IMR-90 (cell line): ENCODE measurements around the gene SDHAF3. TPM values are rescaled to one million over a fixed set of nuclear protein-coding genes. Genes with fewer than 3 reads are reported as not detected.

Experiments used
- ATAC-seq: fragments of 200-7000 bp; cut with Tn5 transposase; 2 replicates; pipeline ENCODE4 v1.9.1; 2020; ENCODE audit warnings: low read depth, mild to moderate bottlenecking, moderate library complexity
- BruUV-seq: library from RNA; stranded (reverse); fragments of 400-500 nt; replicated peaks from 2 replicates; lab custom pipeline; 2021; lab: Mats Ljungman, UMichigan
- CTCF ChIA-PET: fragments of 300-600 bp; formaldehyde crosslinking; extraction: SDS; loops from one replicate; lab custom pipeline; 2021; ENCODE audit warnings: antibody characterized with exemption; lab: Yijun Ruan, JAX
- POLR2A ChIA-PET: fragments of 300-600 bp; sonication (Branson Sonifier 250); formaldehyde crosslinking; loops from one replicate; lab custom pipeline; 2022; ENCODE audit warnings: antibody characterized with exemption; ENCODE audit not compliant: unreplicated experiment; lab: Charles Lee
- DNase-seq: peaks from one replicate; pipeline ENCODE4 v3.0.0; 2013
- H2AFZ ChIP-seq: replicated peaks from 2 replicates; pipeline ENCODE3; 2013; ENCODE audit warnings: low read length, mild to moderate bottlenecking; ENCODE audit not compliant: poor library complexity
- H2AK5ac ChIP-seq: 2 replicates; pipeline ENCODE4 v1.6.1; 2013; ENCODE audit warnings: low read depth, low read length, inconsistent platforms
- H2AK9ac ChIP-seq: replicated peaks from 2 replicates; pipeline ENCODE3; 2013; ENCODE audit warnings: mild to moderate bottlenecking, low read depth, low read length, moderate library complexity; ENCODE audit not compliant: poor library complexity
- H2BK120ac ChIP-seq: 2 replicates; pipeline ENCODE4 v1.6.1; 2013; ENCODE audit warnings: low read depth, low read length, inconsistent platforms
- H2BK15ac ChIP-seq: 3 replicates; pipeline ENCODE4 v1.6.1; 2013; ENCODE audit warnings: low read depth, low read length, inconsistent platforms
- H2BK20ac ChIP-seq: 2 replicates; pipeline ENCODE4 v1.6.1; 2013; ENCODE audit warnings: low read depth, mild to moderate bottlenecking, inconsistent platforms, low read length, moderate library complexity
- H2BK5ac ChIP-seq: 2 replicates; pipeline ENCODE4 v1.6.1; 2013; ENCODE audit warnings: mild to moderate bottlenecking, low read depth, low read length, inconsistent platforms; ENCODE audit not compliant: poor library complexity, severe bottlenecking
- H3K14ac ChIP-seq: replicated peaks from 2 replicates; pipeline ENCODE4 v1.6.1; 2013; ENCODE audit warnings: low read depth, low read length, inconsistent platforms
- H3K18ac ChIP-seq: 2 replicates; pipeline ENCODE4 v1.6.1; 2013; ENCODE audit warnings: low read depth, low read length, control low read depth
- H3K23ac ChIP-seq: 2 replicates; pipeline ENCODE4 v1.6.1; 2013; ENCODE audit warnings: low read depth, low read length, inconsistent platforms
- H3K27ac ChIP-seq: 2 replicates; pipeline ENCODE4 v1.5.1; 2013; ENCODE audit warnings: mild to moderate bottlenecking, control low read depth, low read length; ENCODE audit not compliant: insufficient read depth
- H3K27me3 ChIP-seq: 2 replicates; pipeline ENCODE4 v1.6.1; 2013; ENCODE audit warnings: low read length; ENCODE audit not compliant: control insufficient read depth, insufficient read depth
- H3K36me3 ChIP-seq: 2 replicates; pipeline ENCODE4 v1.6.1; 2013; ENCODE audit warnings: low read length, mixed read lengths; ENCODE audit not compliant: control insufficient read depth, insufficient read depth
- H3K4ac ChIP-seq: 2 replicates; pipeline ENCODE4 v1.6.1; 2013; ENCODE audit warnings: low read depth, low read length, inconsistent platforms
- H3K4me1 ChIP-seq: 2 replicates; pipeline ENCODE4 v1.6.1; 2013; ENCODE audit warnings: low read length, mixed read lengths; ENCODE audit not compliant: control insufficient read depth, insufficient read depth
- H3K4me2 ChIP-seq: 2 replicates; pipeline ENCODE4 v1.6.1; 2013; ENCODE audit warnings: low read depth, mild to moderate bottlenecking, control low read depth, low read length, moderate library complexity
- H3K4me3 ChIP-seq: 2 replicates; pipeline ENCODE4 v1.5.1; 2013; ENCODE audit warnings: low read depth, mild to moderate bottlenecking, control low read depth, low read length, moderate library complexity; ENCODE audit not compliant: insufficient read depth
- H3K56ac ChIP-seq: 2 replicates; pipeline ENCODE4 v1.6.1; 2013; ENCODE audit warnings: low read length, inconsistent platforms; ENCODE audit not compliant: insufficient read depth; ENCODE audit errors: extremely low read depth
- H3K79me1 ChIP-seq, 2 experiments: 2 replicates each; pipeline ENCODE4 v1.6.1; 2013; ENCODE audit warnings: low read length in 2 of 2, inconsistent platforms in 1 of 2, low read depth in 1 of 2
- H3K9ac ChIP-seq: 2 replicates; pipeline ENCODE4 v1.6.1; 2013; ENCODE audit warnings: low read depth, low read length, control low read depth
- H3K9me1 ChIP-seq: 2 replicates; pipeline ENCODE4 v1.6.1; 2013; ENCODE audit warnings: low read length, inconsistent platforms; ENCODE audit not compliant: insufficient read depth
- H3K9me3 ChIP-seq: 2 replicates; pipeline ENCODE4 v1.6.1; 2013; ENCODE audit warnings: low read length; ENCODE audit not compliant: control insufficient read depth, insufficient read depth
- H4K20me1 ChIP-seq: 2 replicates; pipeline ENCODE4 v1.6.1; 2013; ENCODE audit warnings: low read length, inconsistent platforms; ENCODE audit not compliant: insufficient read depth
- H4K5ac ChIP-seq: 2 replicates; pipeline ENCODE4 v1.6.1; 2013; ENCODE audit warnings: mild to moderate bottlenecking, low read depth, low read length, control low read depth
- H4K8ac ChIP-seq, 2 experiments: 2 replicates each; pipeline ENCODE4 v1.6.1; 2013; ENCODE audit warnings: low read depth in 2 of 2, low read length in 2 of 2, control low read depth in 1 of 2, inconsistent platforms in 1 of 2
- H4K91ac ChIP-seq: 2 replicates; pipeline ENCODE4 v1.6.1; 2013; ENCODE audit warnings: low read depth, low read length, inconsistent platforms; ENCODE audit not compliant: insufficient read depth
- BHLHE40 ChIP-seq: fragments of 150-350 bp; IDR thresholded peaks from 2 replicates; pipeline ENCODE4 v1.6.1; 2016; ENCODE audit warnings: mild to moderate bottlenecking, low read depth, low read length
- CEBPB ChIP-seq: IDR thresholded peaks from 2 replicates; pipeline ENCODE4 v1.6.1; 2012; ENCODE audit warnings: low read depth, low read length, improper control_type of control experiment
- CHD1 ChIP-seq: IDR thresholded peaks from 2 replicates; pipeline ENCODE4 v1.6.1; 2012; ENCODE audit warnings: low read depth, low read length, improper control_type of control experiment
- FOS ChIP-seq: fragments of 150-350 bp; IDR thresholded peaks from 2 replicates; pipeline ENCODE4 v1.6.1; 2016; ENCODE audit warnings: low read depth, low read length
- MAFK ChIP-seq: IDR thresholded peaks from 2 replicates; pipeline ENCODE4 v1.6.1; 2012; ENCODE audit warnings: low read depth, low read length, improper control_type of control experiment
- MAZ ChIP-seq: IDR thresholded peaks from 2 replicates; pipeline ENCODE4 v1.6.1; 2012; ENCODE audit warnings: low read depth, mild to moderate bottlenecking, low read length, improper control_type of control experiment, moderate library complexity, borderline replicate concordance
- MXI1 ChIP-seq: IDR thresholded peaks from 2 replicates; pipeline ENCODE4 v1.6.1; 2012; ENCODE audit warnings: low read depth, mild to moderate bottlenecking, low read length, moderate library complexity, borderline replicate concordance
- NFE2L2 ChIP-seq: fragments of 150-350 bp; IDR thresholded peaks from 2 replicates; pipeline ENCODE4 v1.6.1; 2016; ENCODE audit warnings: low read depth, mild to moderate bottlenecking, low read length
- POLR2A ChIP-seq: IDR thresholded peaks from 2 replicates; pipeline ENCODE4 v1.6.1; 2012; ENCODE audit warnings: mild to moderate bottlenecking, low read depth, low read length
- RAD21 ChIP-seq: IDR thresholded peaks from 2 replicates; pipeline ENCODE4 v1.6.1; 2012; ENCODE audit warnings: low read length, improper control_type of control experiment
- RCOR1 ChIP-seq: IDR thresholded peaks from 2 replicates; pipeline ENCODE4 v1.6.1; 2012; ENCODE audit warnings: mild to moderate bottlenecking, low read length, improper control_type of control experiment; ENCODE audit not compliant: insufficient replicate concordance
- RFX5 ChIP-seq: IDR thresholded peaks from 2 replicates; pipeline ENCODE4 v1.8.0; 2012; ENCODE audit warnings: low read depth, mild to moderate bottlenecking, low read length, moderate library complexity
- SMC3 ChIP-seq: fragments of 150-350 bp; IDR thresholded peaks from 2 replicates; pipeline ENCODE4 v1.6.1; 2016; ENCODE audit warnings: low read depth, mild to moderate bottlenecking, antibody characterized with exemption, low read length, moderate library complexity
- USF2 ChIP-seq: fragments of 150-350 bp; IDR thresholded peaks from 2 replicates; pipeline ENCODE4 v1.6.1; 2017; ENCODE audit warnings: mild to moderate bottlenecking, antibody characterized with exemption, low read length, low read depth
- WGBS, 2 experiments: methylation state at CpG; one replicate each; pipeline versions ENCODE4 v1.1.5 to v1.1.7; 2013; ENCODE audit warnings: missing lambda C conversion rate in 2 of 2; ENCODE audit not compliant: insufficient read length in 1 of 2; ENCODE audit errors: extremely low coverage in 2 of 2; 5-methylcytosine and 5-hydroxymethylcytosine counted together
- dilution Hi-C: fragments of 300-500 bp; cut with HindIII; formaldehyde crosslinking; loops from one replicate; pipeline ENCODE4 v1.14.3; 2018; ENCODE audit warnings: low sequenced_read_pairs; ENCODE audit not compliant: unreplicated experiment
- in situ Hi-C: fragments of 300-500 bp; cut with MboI; formaldehyde crosslinking; loops from 3 replicates; pipeline ENCODE4 v1.14.3; 2019; ENCODE audit warnings: low sequenced_read_pairs, inconsistent platforms, mixed read lengths
- intact Hi-C: fragments of 100-400 bp; cut with micrococcal nuclease; formaldehyde crosslinking; loops from 2 replicates; pipeline ENCODE4 v1.10.0; 2022
- polyA plus RNA-seq, 3 experiments: library from polyadenylated mRNA; depleted of rRNA; stranded (reverse); fragments of >200 nt; gene quantifications; 2 replicates each; pipeline ENCODE4 v1.2.3, GENCODE V29; 2012; ENCODE audit warnings: low replicate concordance in 1 of 3
- total RNA-seq: library from RNA; depleted of rRNA; stranded (reverse); fragments of >200 nt; gene quantifications from 2 replicates; pipeline ENCODE4 v1.2.3, GENCODE V29; 2012
- TF ChIP-seq, protein P1 (sequence below): fragments of 150-350 bp; IDR thresholded peaks from 2 replicates; pipeline ENCODE4 v1.6.1; 2016; ENCODE audit warnings: low read depth, mild to moderate bottlenecking, low read length, moderate library complexity, borderline replicate concordance
- TF ChIP-seq, protein P2 (sequence below): conservative IDR thresholded peaks from 2 replicates; pipeline ENCODE4 v1.5.1; 2012; ENCODE audit warnings: mild to moderate bottlenecking, low read depth, low read length, improper control_type of control experiment

Gene SDHAF3
- total and polyA plus RNA-seq, 2 of the 4 experiments (the other 2 are of a cell fraction) = 5.7 to 6.1 TPM

DNA sequence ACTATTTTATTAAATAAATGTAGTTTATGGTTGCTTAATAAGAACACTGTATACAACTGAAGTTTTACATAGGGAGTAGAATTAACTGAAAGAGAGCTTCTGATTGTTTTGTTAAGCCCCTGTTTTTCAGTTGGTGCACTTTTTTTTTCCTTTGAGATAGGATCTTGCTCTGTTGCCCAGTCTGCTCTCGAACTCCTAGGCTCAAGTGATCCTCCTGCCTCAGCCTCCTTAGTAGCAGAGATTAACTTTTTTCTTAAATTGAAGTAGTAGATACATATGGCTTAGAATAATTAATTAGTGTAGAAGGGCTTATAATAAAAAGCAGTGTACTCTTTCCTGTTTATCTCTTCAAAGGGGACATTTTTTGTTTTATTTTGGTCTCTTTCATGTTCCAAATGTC lies 11.2 kb downstream of the SDHAF3 start:
- in situ Hi-C loops = no loop called here
- TF ChIP-seq RCOR1 (no peak), BHLHE40 (no peak), RAD21 (no peak), SMC3 (no peak), USF2 (no peak), CHD1 (no peak), RFX5 (no peak), MAZ (no peak), FOS (no peak), MXI1 (no peak), NFE2L2 (no peak), CEBPB (no peak), MAFK (no peak), POLR2A (no peak)
- TF ChIP-seq, protein P1, sequence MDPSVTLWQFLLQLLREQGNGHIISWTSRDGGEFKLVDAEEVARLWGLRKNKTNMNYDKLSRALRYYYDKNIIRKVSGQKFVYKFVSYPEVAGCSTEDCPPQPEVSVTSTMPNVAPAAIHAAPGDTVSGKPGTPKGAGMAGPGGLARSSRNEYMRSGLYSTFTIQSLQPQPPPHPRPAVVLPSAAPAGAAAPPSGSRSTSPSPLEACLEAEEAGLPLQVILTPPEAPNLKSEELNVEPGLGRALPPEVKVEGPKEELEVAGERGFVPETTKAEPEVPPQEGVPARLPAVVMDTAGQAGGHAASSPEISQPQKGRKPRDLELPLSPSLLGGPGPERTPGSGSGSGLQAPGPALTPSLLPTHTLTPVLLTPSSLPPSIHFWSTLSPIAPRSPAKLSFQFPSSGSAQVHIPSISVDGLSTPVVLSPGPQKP = no peak
- TF ChIP-seq, protein P2, sequence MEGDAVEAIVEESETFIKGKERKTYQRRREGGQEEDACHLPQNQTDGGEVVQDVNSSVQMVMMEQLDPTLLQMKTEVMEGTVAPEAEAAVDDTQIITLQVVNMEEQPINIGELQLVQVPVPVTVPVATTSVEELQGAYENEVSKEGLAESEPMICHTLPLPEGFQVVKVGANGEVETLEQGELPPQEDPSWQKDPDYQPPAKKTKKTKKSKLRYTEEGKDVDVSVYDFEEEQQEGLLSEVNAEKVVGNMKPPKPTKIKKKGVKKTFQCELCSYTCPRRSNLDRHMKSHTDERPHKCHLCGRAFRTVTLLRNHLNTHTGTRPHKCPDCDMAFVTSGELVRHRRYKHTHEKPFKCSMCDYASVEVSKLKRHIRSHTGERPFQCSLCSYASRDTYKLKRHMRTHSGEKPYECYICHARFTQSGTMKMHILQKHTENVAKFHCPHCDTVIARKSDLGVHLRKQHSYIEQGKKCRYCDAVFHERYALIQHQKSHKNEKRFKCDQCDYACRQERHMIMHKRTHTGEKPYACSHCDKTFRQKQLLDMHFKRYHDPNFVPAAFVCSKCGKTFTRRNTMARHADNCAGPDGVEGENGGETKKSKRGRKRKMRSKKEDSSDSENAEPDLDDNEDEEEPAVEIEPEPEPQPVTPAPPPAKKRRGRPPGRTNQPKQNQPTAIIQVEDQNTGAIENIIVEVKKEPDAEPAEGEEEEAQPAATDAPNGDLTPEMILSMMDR = no peak
- no CpG with 5 or more reads among the region's 1 CpG for WGBS, 2 experiments
- H2AK9ac ChIP-seq = no peak overlapping the region
- H4K91ac ChIP-seq = no peak overlapping the region
- no peaks in the 10 kb centered on the region for H4K20me1 ChIP-seq
- H3K9me3 ChIP-seq = no peaks in the 10 kb centered on the region
- ChIA-PET POLR2A (no interaction called here), CTCF (no interaction called here)
- no peak overlapping the region for H3K4ac ChIP-seq
- H2AFZ ChIP-seq = no peak overlapping the region
- no peak overlapping the region for H4K8ac ChIP-seq
- H3K18ac ChIP-seq = no peak overlapping the region
- no peak overlapping the region for H3K4me3 ChIP-seq
- intact Hi-C loops = no loop called here
- no peak overlapping the region for H3K56ac ChIP-seq
- dilution Hi-C loops = no loop called here
- no peak overlapping the region for H3K27ac ChIP-seq
- H3K4me1 ChIP-seq = no peaks in the 10 kb centered on the region
- peaks cover 0 to 5% of the 10 kb centered on the region in 2 experiments; a peak in 2 of 4 replicates for H3K79me1 ChIP-seq
- ATAC-seq (no peak), DNase-seq (no peak)
- H2BK5ac ChIP-seq = no peak overlapping the region
- H3K4me2 ChIP-seq = no peak overlapping the region
- no peak overlapping the region for H2AK5ac ChIP-seq
- no peak overlapping the region for H2BK15ac ChIP-seq
- no peak overlapping the region for H3K23ac ChIP-seq
- no peak overlapping the region for H3K9ac ChIP-seq
- H2BK20ac ChIP-seq = no peak overlapping the region
- H2BK120ac ChIP-seq = no peak overlapping the region
- no peak overlapping the region for H4K5ac ChIP-seq
- H3K36me3 ChIP-seq = no peaks in the 10 kb centered on the region
- no peaks in the 10 kb centered on the region for H3K9me1 ChIP-seq
- H3K14ac ChIP-seq = no peak overlapping the region
- BruUV-seq = no TSS peak
- H3K27me3 ChIP-seq = no peaks in the 10 kb centered on the region
